Loucy (cell line): ENCODE data around the gene DUSP22.

ENCODE experiments used
- H2AFZ ChIP-seq: fragments of 200-600 bp; sonication (generic); 2 replicates; pipeline ENCODE4 v1.6.0; 2016; ENCODE audit warnings: antibody characterized with exemption, mild to moderate bottlenecking, low read length, moderate library complexity
- H3F3A ChIP-seq: fragments of 200-600 bp; 2 replicates; pipeline ENCODE4 v1.6.0; 2016; ENCODE audit warnings: antibody characterized with exemption, low read depth, mild to moderate bottlenecking
- H3K27me3 ChIP-seq: fragments of 200-600 bp; sonication (generic); 2 replicates; pipeline ENCODE4 v1.6.1; 2014; ENCODE audit warnings: low read length, mild to moderate bottlenecking; ENCODE audit not compliant: insufficient read depth, poor library complexity, severe bottlenecking
- H3K36me3 ChIP-seq: fragments of 200-600 bp; sonication (generic); 2 replicates; pipeline ENCODE4 v1.6.1; 2016; ENCODE audit warnings: low read length; ENCODE audit not compliant: insufficient read depth
- H3K4me1 ChIP-seq: fragments of 200-600 bp; sonication (generic); 2 replicates; pipeline ENCODE4 v1.5.1; 2014; ENCODE audit warnings: low read length, mild to moderate bottlenecking; ENCODE audit not compliant: insufficient read depth, poor library complexity, severe bottlenecking
- H3K4me2 ChIP-seq: fragments of 200-600 bp; sonication (generic); 2 replicates; pipeline ENCODE4 v1.6.0; 2014; ENCODE audit warnings: antibody characterized with exemption, low read length, low read depth, mild to moderate bottlenecking; ENCODE audit not compliant: poor library complexity, severe bottlenecking
- H3K4me3 ChIP-seq: fragments of 200-600 bp; sonication (generic); 2 replicates; pipeline ENCODE4 v1.5.1; 2014; ENCODE audit warnings: low read length, mild to moderate bottlenecking, mixed read lengths; ENCODE audit not compliant: poor library complexity, severe bottlenecking
- H3K79me2 ChIP-seq: fragments of 200-600 bp; sonication (generic); 2 replicates; pipeline ENCODE4 v1.6.1; 2014; ENCODE audit warnings: low read length; ENCODE audit not compliant: insufficient read depth
- H3K9ac ChIP-seq: fragments of 200-600 bp; sonication (generic); 2 replicates; pipeline ENCODE4 v1.6.0; 2014; ENCODE audit warnings: mild to moderate bottlenecking, low read depth, low read length, moderate library complexity; ENCODE audit not compliant: poor library complexity, severe bottlenecking
- H3K9me2 ChIP-seq: fragments of 200-600 bp; sonication (generic); replicated peaks from 2 replicates; pipeline ENCODE4 v1.6.1; 2016; ENCODE audit warnings: low read depth, low read length, mixed read lengths
- H3K9me3 ChIP-seq: fragments of 200-600 bp; sonication (generic); 2 replicates; pipeline ENCODE4 v1.6.1; 2014; ENCODE audit warnings: mild to moderate bottlenecking, antibody characterized with exemption, low read length, low read depth; ENCODE audit not compliant: insufficient read depth
- H4K20me1 ChIP-seq: fragments of 200-600 bp; sonication (generic); 2 replicates; pipeline ENCODE4 v1.6.0; 2014; ENCODE audit warnings: antibody characterized with exemption, low read length, mild to moderate bottlenecking; ENCODE audit not compliant: insufficient read depth, poor library complexity, severe bottlenecking
- CTCF ChIP-seq: fragments of 200-600 bp; sonication (generic); conservative IDR thresholded peaks from 2 replicates; pipeline ENCODE4 v1.5.1; 2014; ENCODE audit warnings: mild to moderate bottlenecking, antibody characterized with exemption, low read length
- EZH2phosphoT487 ChIP-seq: fragments of 200-600 bp; IDR thresholded peaks from 2 replicates; pipeline ENCODE4 v1.6.1; 2018; ENCODE audit warnings: antibody characterized with exemption, mild to moderate bottlenecking, moderate library complexity, borderline replicate concordance

Gene DUSP22

DNA sequence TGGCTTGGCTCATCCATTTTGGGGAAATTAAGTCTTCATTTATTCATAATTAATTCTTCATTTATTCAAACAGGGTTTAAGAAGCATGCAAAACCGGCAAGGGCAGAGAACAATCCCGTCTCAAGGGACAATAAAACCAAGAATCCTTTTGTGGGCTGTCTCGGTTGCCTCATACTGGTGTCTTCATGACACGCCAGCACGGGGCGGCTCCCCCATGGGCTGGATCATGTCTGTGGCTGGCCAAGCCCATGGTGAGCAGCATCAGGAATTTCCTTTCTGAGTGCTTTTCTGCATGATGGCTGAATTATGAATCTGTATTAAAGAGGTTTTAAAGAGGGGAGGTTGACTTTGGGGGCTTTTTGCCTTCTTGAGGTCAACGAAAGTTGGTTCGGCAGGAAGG is 38.3 kb upstream of the DUSP22 start:
- Histone ChIP-seq H3K9ac (no peak overlapping the region), H3F3A (no peaks in the 10 kb centered on the region), H2AFZ (no peak overlapping the region), H4K20me1 (no peaks in the 10 kb centered on the region), H3K36me3 (no peaks in the 10 kb centered on the region), H3K9me2 (no peaks in the 10 kb centered on the region), H3K4me1 (peaks cover 37% of the 10 kb centered on the region), H3K79me2 (no peaks in the 10 kb centered on the region), H3K4me3 (no peak overlapping the region), H3K27me3 (no peaks in the 10 kb centered on the region), H3K9me3 (no peaks in the 10 kb centered on the region), H3K4me2 (no peak overlapping the region)
- TF ChIP-seq EZH2phosphoT487 (no peak), CTCF (no peak)

- H3K79me2 ChIP-seq = no peaks in the 10 kb centered on the region
- H3K4me1 ChIP-seq = peaks cover 46% of the 10 kb centered on the region
- H3K27me3 ChIP-seq = no peaks in the 10 kb centered on the region
- no peaks in the 10 kb centered on the region for H3K9me3 ChIP-seq
- H3K36me3 ChIP-seq = no peaks in the 10 kb centered on the region
- no peak overlapping the region for H2AFZ ChIP-seq
- TF ChIP-seq EZH2phosphoT487 (no peak), CTCF (no peak)
- no peak overlapping the region for H3K9ac ChIP-seq
- no peaks in the 10 kb centered on the region for H4K20me1 ChIP-seq
- no peaks in the 10 kb centered on the region for H3K9me2 ChIP-seq
- no peaks in the 10 kb centered on the region for H3F3A ChIP-seq
- H3K4me3 ChIP-seq = no peak overlapping the region
- no peak overlapping the region for H3K4me2 ChIP-seq
Observed at GRCh38 chr6:255041-255750, 37.1 kb upstream of the DUSP22 start.

DNA sequence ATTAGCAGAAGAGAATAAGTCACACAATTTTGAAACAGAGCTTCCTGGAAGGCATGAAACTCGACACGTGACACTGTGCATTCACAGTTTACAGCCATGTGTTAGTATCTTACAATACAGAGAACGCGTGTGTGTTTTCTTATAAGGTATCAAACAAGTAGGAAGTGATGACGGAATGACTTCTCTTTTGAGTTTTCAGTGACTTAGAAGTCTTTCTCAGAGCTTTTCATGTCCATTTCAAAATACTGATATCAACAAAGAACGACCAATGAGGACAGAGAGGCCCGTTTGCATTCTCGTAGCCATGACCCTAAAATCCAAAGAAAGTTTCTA is 36.6 kb upstream of the DUSP22 start:
- Histone ChIP-seq H3K36me3 (no peaks in the 10 kb centered on the region), H3K9me2 (no peaks in the 10 kb centered on the region), H3K27me3 (no peaks in the 10 kb centered on the region), H3F3A (no peaks in the 10 kb centered on the region), H3K9ac (no peak overlapping the region), H3K9me3 (no peaks in the 10 kb centered on the region), H3K4me3 (no peak overlapping the region), H3K4me1 (peaks cover 49% of the 10 kb centered on the region), H3K4me2 (no peak overlapping the region), H3K79me2 (no peaks in the 10 kb centered on the region), H2AFZ (no peak overlapping the region), H4K20me1 (no peaks in the 10 kb centered on the region)
- TF ChIP-seq EZH2phosphoT487 (no peak), CTCF (no peak)
